Activated T-helper 1 cell treated with Interleukin-2 at 50 U/mL for 16 hours (primary cell): Measurements from ENCODE around the gene MICAL3.
A peak's percentile ranks its signal among the peaks of the same experiment; 100 is the strongest.
"Not testable (repeated sequence)": the region's sequence is repeated elsewhere in the genome, so short reads cannot be mapped to it uniquely, and the experiment has no call there.

Experiments
- DNase-seq: peaks from one replicate; pipeline ENCODE4 v3.0.0-alpha.2; 2020; ENCODE audit warnings: low read depth

The MICAL3 gene

DNA sequence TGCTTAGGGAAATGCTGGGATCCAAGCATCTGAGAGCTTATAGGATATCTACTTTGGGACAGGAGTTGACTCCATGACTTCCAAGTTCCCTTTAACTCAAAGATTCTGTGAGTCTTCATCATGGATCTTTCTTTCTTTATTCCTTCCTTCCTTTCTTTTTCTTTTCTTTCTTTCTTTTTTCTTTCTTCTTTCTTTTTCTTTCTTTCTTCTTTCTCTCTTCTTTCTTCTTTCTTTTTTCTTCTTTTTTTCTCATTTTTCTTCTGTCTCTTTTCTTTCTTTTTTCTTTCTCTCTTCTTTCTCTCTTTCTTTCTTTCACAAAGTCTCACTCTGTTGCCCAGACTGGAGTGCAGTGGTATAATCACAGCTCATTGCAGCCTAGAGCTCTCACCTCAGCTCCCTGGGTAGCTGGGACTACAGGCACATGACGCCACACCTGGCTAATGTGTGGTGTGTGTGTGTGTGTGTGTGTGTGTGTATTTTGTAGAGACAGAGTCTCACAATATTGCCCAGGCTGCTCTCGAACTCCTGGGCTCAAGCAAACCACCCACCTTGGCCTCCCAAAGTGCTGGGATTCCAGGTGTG is 5.4 kb upstream of the MICAL3 start:
- no peak for DNase-seq

DNA sequence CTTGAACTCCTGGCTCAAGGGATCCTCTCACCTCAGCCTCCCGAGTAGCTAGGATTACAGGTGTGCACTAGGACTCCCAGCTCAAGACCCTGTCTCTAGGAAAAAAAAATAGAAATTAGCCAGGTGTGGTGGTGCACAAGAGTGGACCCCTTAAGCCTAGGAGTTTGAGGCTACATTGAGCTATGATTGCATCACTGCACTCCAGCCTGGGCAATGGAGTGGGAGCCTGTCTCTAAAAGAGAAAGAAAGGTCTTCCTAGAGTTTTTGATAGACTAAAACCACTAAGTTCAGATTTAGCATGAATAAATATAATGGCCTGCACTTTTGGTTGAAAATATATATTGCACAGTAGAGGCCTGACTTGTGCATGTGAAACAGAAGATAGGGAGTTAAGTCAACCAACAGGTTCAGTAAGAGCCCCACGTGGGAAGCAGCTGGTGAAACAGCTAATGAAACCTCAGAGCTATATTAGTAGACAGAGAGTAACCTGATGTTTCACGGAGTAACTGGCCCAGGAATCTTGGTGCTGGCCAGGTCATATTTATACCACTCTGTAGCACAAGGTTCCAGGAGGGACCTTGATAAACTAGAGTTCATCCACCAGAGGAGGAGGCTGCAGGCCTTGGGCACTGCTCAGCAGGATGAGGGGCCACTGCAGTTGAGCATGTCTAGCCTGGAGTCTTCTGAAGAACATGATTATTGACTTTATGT is 4.6 kb upstream of the MICAL3 start:
- no peak for DNase-seq

DNA sequence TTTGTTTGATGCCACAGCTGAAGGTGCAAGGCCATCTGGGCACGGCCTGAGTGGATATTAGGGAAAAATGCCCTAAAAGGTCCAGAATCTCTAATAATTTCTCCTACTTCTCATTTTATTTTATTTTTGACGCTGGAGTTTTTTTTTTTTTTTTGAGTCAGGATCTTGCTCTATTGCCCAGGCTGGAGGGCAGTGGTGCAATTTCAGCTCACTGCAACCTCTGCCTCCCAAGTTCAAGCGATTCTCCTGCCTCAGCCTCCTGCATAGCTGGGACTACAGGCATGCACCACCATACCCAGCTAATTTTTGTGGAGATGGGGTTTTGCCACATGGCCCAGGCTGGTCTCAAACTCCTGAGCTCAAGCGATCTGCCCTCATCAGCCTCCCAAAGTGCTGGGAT is 1.5 kb upstream of the MICAL3 start:
- DNase-seq, result not testable (repeated sequence)

- no peak for DNase-seq
Measured at GRCh38 chr22:18024956-18025720, 777 bp upstream of the MICAL3 start.

- no peak for DNase-seq
Measured at GRCh38 chr22:18023509-18024275, 669 bp downstream of the MICAL3 start.

GRCh38 chr22:18022876-18023275 is 1.5 kb downstream of the MICAL3 start:
- no peak for DNase-seq

DNA sequence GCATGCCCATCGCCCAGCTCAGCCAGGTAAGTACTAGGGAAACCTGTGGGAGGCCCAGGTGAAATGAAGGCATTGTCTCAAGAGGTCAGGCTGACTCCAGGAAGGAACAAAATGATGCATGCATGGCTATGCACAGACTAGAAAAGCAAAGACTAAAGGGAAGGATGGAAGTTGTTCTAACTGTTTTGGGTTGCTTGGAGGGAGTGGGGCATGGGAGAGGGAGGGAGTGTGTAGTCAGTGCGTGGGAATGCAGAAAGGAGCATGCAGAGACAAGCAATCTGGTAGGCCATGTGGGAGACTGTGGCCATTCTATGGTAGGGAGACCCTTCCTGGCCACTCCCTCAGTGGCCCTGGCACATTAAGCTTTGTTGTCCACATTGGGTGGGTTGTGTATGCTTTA is 2.9 kb downstream of the MICAL3 start:
- no peak for DNase-seq

- DNase-seq, result not testable (repeated sequence)
Measured at GRCh38 chr22:18020743-18021142, 3.6 kb downstream of the MICAL3 start.

- no peak for DNase-seq
Measured at GRCh38 chr22:18013947-18014346, 10.4 kb downstream of the MICAL3 start.

DNA sequence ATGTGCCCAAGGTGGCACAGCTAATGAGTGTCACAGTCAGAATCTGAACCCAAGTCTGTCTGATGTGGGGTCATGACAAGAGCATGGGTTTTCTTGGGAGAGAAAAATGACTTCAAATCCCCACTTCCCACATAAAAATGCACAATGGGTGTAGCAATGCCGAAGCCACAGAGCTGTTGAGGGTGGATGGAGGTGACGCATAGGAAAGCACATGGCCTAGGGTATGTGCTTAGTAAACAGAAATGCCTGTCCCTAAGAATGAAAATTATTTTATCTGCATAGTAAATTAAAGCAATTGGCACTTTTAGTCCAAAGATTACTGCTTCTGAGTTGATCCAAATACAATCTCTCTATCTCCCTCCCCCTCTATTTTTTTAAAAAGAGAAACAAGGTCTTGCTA is 10.9 kb downstream of the MICAL3 start:
- no peak for DNase-seq

- DNase-seq, result no peak
Measured at GRCh38 chr22:18012531-18012930, 11.8 kb downstream of the MICAL3 start.

DNA sequence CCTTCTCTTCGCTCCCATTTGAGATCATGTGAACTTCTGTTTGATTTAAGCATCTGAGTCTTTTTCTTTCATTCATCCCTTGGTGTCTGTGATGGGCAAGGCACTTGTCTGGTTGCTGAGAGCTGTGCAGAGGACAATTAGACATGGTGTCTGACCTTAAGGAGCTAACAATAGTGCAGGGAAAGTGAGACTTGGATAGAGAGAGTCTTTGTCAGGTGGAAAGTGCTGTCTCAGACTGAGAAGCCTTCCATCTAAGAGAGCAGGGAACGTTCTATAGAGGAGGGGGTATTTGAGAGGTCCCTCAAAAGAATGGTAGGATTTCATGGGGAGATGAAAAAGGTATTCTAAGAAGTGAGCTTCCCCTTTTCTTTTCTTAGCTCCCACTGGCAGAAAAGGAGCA is 14.1 kb downstream of the MICAL3 start:
- no peak for DNase-seq

- DNase-seq, result no peak
Measured at GRCh38 chr22:18008136-18008535, 16.2 kb downstream of the MICAL3 start.

GRCh38 chr22:18005201-18005926 is 19.0 kb downstream of the MICAL3 start:
- DNase-seq, result no peak

- not testable (repeated sequence) for DNase-seq
Measured at GRCh38 chr22:18001894-18002315, 22.5 kb downstream of the MICAL3 start.

- peak; percentile 37 for DNase-seq
Measured at GRCh38 chr22:18001040-18001893, 23.1 kb downstream of the MICAL3 start.

GRCh38 chr22:18000441-18001039 is 23.8 kb downstream of the MICAL3 start:
- DNase-seq, result peak; percentile 1

GRCh38 chr22:17999851-18000250 is 24.5 kb downstream of the MICAL3 start:
- no peak for DNase-seq

GRCh38 chr22:17998913-17999312 is 25.4 kb downstream of the MICAL3 start:
- DNase-seq, result no peak

GRCh38 chr22:17997456-17997855 is 26.9 kb downstream of the MICAL3 start:
- no peak for DNase-seq
